Measurements from ENCODE around the gene LMBRD1. TPM values are rescaled to one million over a fixed set of nuclear protein-coding genes. Genes with fewer than 3 reads are reported as not detected.

Gene LMBRD1
- total and polyA plus RNA-seq, 8 donors, result 9.8 to 83.0 (median 28.1) TPM

DNA sequence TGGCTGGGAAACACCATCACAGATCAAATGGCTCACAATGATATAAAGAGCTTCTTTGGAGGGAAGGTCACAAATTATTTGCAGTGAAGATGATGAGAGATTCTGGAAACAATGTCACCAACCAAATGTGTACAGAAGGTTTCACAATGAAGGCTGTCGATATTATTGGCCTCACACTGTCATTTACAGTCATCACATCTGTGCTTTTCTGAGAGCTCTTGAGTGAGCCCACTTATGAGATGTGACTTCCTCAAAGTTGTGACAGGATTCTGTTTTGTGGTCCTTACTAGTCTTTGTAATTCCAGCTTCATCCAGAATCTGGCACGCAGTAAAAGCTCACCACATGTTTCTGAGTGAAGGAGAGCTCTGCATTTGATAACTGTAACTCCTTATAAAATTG lies 133.6 kb downstream of the LMBRD1 start:
- intact Hi-C loops (cut with DNase I; ENCODE audit: low total_unique reads), result no loop called here

DNA sequence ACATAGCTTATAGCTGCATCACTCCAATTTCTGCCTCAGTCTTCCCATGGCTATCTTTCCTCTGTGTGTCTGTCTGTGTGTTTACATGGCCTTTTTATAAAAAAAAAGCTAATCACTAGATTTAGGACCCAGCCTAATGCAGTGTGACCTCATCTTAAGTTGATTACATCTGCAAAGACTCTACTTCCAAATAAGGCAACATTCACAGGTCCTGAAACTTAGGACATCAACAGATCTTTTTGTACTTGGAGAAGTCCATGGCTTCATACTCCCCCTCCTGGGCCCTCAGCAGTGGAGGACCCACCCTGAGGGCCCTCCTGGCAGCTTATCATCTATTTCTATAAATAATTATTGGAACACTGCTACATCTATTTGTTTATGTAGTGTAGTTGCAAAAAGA lies 146.1 kb downstream of the LMBRD1 start:
- no peak overlapping the region for H3K4me3 ChIP-seq
- H3K27me3 ChIP-seq, result no peaks in the 10 kb centered on the region
- no peaks in the 10 kb centered on the region for H3K4me1 ChIP-seq
- no peaks in the 10 kb centered on the region for H3K36me3 ChIP-seq
- TF ChIP-seq EP300 (IDR thresholded peaks at IDR 0.05) (no peak), POLR2A (IDR thresholded peaks at IDR 0.05) (no peak), POLR2AphosphoS5 (IDR thresholded peaks at IDR 0.05) (no peak)
- TF ChIP-seq, protein P1, sequence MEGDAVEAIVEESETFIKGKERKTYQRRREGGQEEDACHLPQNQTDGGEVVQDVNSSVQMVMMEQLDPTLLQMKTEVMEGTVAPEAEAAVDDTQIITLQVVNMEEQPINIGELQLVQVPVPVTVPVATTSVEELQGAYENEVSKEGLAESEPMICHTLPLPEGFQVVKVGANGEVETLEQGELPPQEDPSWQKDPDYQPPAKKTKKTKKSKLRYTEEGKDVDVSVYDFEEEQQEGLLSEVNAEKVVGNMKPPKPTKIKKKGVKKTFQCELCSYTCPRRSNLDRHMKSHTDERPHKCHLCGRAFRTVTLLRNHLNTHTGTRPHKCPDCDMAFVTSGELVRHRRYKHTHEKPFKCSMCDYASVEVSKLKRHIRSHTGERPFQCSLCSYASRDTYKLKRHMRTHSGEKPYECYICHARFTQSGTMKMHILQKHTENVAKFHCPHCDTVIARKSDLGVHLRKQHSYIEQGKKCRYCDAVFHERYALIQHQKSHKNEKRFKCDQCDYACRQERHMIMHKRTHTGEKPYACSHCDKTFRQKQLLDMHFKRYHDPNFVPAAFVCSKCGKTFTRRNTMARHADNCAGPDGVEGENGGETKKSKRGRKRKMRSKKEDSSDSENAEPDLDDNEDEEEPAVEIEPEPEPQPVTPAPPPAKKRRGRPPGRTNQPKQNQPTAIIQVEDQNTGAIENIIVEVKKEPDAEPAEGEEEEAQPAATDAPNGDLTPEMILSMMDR (IDR thresholded peaks at IDR 0.05), result no peak
- H3K9me3 ChIP-seq, result no peaks in the 10 kb centered on the region
- no peak overlapping the region for H3K27ac ChIP-seq
- intact Hi-C loops (cut with DNase I; ENCODE audit: low total_unique reads), result no loop called here
- DNase-seq, result no peak

More for the DNA sequence above, 133.6 kb downstream of the LMBRD1 start:
- no peak for TF ChIP-seq EP300 (IDR thresholded peaks at IDR 0.05)
- TF ChIP-seq POLR2AphosphoS5 (IDR thresholded peaks at IDR 0.05), result no peak
- TF ChIP-seq POLR2A (IDR thresholded peaks at IDR 0.05), result no peak
- TF ChIP-seq, protein P1 (IDR thresholded peaks at IDR 0.05), result no peak
- H3K27ac ChIP-seq, result no peak overlapping the region
- no peaks in the 10 kb centered on the region for H3K36me3 ChIP-seq
- no peak for DNase-seq
- no peaks in the 10 kb centered on the region for H3K27me3 ChIP-seq
- H3K4me1 ChIP-seq, result no peaks in the 10 kb centered on the region
- H3K9me3 ChIP-seq, result peaks cover 0 to 14% (median 10%) of the 10 kb centered on the region in 4 donors
- no peak overlapping the region for H3K4me3 ChIP-seq
- WGBS, 5 donors, result 79 to 88% (median 86%) methylated on average over 2 of the region's 2 CpGs

DNA sequence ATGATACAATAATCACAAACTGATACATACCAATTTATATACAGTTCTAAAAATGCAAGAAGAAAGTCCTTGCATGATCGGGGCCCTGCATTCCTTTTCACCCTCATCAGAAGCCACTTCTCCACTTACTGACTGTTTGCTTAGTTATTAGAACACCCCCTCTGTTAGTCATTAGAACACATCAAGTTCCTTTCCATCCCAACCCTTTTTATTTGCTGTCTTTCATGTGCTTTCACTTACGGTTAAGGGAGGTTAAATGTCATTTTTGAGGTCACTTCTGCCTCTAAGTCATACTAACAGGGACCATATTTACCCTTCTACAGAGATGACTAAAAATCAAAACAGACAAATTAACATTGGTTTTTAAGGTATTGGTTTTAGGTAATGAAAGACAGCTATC lies 149.1 kb downstream of the LMBRD1 start:
- Histone ChIP-seq H3K36me3 (no peaks in the 10 kb centered on the region), H3K9me3 (no peaks in the 10 kb centered on the region), H3K27me3 (no peaks in the 10 kb centered on the region), H3K27ac (no peak overlapping the region), H3K4me1 (no peaks in the 10 kb centered on the region), H3K4me3 (no peak overlapping the region)
- intact Hi-C loops (cut with DNase I; ENCODE audit: low total_unique reads), result no loop called here
- no peak for DNase-seq
- 26 to 39% (median 36%) methylated on average over 2 of the region's 2 CpGs for WGBS, 5 donors
- TF ChIP-seq POLR2AphosphoS5 (IDR thresholded peaks at IDR 0.05), result no peak
- no peak for TF ChIP-seq POLR2A (IDR thresholded peaks at IDR 0.05)
- no peak for TF ChIP-seq EP300 (IDR thresholded peaks at IDR 0.05)
- TF ChIP-seq, protein P1 (IDR thresholded peaks at IDR 0.05), result no peak

DNA sequence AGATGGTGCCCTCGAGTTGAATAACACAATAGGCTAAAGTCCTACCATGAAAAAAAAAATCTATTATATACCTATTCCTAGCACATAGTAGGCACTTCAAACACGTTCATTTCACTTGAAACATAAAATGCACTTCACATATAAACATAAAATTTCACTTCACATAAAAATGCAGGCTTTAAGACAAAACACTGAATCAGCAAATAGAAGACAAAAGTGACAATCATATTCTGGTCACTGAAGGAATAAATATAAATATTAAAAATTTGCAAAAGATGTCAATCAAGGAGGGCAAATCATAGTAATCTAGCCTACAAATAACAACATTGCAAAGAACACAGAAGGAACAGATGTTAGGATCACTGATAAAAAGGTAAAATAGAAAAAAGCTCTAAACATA lies 153.1 kb downstream of the LMBRD1 start:
- H3K4me1 ChIP-seq, result no peaks in the 10 kb centered on the region
- no peak overlapping the region for H3K4me3 ChIP-seq
- intact Hi-C loops (cut with DNase I; ENCODE audit: low total_unique reads), result no loop called here
- H3K36me3 ChIP-seq, result no peaks in the 10 kb centered on the region
- no peaks in the 10 kb centered on the region for H3K27me3 ChIP-seq
- 38 to 58% (median 44%) methylated on average over 2 of the region's 2 CpGs for WGBS, 5 donors
- no peaks in the 10 kb centered on the region for H3K9me3 ChIP-seq
- H3K27ac ChIP-seq, result no peak overlapping the region
- no peak for DNase-seq
- TF ChIP-seq, protein P1 (IDR thresholded peaks at IDR 0.05), result no peak
- no peak for TF ChIP-seq EP300 (IDR thresholded peaks at IDR 0.05)
- TF ChIP-seq POLR2AphosphoS5 (IDR thresholded peaks at IDR 0.05), result no peak
- TF ChIP-seq POLR2A (IDR thresholded peaks at IDR 0.05), result no peak
